NCI-H69 (cell line): ENCODE data around the gene TP53I11.

ENCODE experiments used
- DNase-seq: peaks from one replicate; lab custom pipeline; 2025; lab: John Stamatoyannopoulos, UW

TP53I11 gene

DNA sequence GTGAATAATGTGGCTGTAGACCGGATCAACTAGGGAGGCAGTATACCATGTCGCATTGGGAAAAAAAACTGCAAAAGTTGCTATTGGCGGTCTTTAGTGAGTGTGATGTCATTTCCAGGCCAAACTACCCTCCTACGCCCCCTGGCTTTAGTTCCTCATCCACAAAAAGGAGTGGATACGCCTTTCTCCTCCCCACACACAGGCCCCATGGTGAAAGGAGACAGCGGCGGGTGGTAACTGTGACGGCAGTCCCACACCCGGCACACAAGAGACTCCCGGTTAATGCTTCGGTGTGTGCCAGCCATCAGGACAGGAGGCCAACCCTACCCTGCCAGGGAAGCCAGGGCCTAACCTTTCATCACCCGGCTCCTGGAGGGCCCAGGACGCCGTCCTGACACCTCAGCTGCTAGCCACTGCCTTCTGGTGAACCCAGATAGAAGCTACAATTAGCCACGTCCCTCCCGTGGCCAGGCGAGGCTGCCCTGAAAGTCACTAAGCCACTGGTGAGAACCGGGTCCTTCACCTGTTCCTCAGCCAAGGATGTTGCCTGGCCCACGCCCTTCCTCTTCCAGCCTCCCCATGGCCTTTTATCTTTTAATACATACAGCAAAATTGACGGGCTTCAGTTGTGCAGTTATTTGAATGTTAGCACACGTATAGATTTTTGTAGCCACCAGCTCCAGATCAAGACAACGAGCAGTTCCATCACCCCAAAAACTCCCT, 10.8 kb downstream of the TP53I11 start:
- peak; percentile 16 for DNase-seq

DNA sequence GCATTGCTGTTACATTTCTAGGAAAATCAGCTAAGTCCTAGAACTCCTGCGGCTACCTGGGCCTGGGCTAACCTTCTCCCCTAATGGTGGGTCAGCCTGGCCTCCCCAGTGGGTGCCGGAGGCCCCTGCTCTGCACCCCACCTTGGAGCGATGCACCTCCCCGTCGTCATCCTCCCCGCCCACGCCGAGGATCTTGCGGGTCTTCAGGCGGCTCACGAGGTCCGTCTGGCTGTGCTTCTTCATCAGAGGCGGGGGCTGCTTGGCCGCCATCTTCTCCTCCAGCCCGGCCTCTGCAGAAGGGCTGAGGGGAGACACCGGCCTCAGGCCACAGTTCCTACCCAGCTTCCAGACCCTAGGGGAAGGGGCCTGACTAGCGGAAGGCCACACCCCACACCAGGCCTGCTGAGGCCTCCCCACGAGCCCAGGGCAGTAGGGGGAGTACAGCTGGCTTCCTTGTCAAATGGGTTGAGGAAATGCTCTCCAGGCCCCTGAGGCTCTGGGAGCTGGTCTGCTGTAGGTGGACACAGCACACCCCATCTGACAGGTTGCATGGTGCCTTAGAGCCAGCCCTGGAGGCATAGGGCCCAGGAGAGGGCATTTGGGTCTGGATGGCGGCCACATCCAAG, 12.5 kb downstream of the TP53I11 start:
- peak; percentile 21 for DNase-seq

DNA sequence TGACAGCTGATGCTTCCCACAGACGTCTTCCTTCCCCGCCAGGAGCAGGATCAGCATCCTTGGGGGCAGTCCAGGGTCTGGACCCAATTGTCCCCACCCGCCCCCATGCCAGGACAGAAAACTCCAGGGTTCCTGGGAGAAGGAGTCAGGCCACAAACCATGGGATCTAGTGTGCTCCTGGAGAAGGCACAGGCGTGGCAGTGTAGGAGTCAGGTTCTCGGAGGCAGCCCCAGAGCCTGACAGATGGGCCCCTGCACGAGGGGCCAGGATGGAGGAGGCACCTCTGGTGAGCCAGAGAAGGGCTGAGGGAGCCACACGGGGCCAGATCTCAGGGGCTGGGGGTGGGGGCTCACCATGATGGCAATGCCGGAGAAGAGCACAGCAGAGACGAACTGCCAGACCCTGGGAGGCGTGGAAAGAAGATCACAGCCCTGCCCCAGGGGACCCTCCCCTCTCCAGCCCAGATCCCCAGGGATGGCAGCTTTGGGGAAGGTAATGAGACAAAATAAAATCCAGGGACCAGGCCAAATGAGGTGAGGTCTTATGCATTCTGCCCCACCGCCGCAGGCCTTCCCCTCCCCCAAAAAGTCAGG, 13.6 kb downstream of the TP53I11 start:
- peak; percentile 50 for DNase-seq

DNA sequence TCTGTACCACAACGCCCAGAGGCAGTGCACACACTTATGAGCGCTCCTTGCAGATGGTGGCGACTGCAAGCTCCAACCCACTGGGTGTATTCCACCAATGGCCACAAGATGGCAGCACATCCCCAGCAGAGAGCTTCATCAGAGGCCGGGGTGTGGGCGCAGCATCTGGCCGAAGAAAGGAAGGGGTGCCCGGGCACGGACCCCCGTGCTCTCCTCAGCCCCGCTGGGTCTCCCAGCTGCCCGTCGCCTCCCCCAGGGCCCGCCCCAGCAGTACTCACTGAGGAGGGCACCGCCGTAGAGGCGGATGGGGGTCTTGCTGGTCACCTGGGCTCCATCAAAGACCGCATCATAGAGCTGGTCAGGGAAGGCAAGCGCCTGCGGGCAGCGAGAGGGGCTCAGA, 14.2 kb downstream of the TP53I11 start:
- DNase-seq = peak; percentile 82

DNA sequence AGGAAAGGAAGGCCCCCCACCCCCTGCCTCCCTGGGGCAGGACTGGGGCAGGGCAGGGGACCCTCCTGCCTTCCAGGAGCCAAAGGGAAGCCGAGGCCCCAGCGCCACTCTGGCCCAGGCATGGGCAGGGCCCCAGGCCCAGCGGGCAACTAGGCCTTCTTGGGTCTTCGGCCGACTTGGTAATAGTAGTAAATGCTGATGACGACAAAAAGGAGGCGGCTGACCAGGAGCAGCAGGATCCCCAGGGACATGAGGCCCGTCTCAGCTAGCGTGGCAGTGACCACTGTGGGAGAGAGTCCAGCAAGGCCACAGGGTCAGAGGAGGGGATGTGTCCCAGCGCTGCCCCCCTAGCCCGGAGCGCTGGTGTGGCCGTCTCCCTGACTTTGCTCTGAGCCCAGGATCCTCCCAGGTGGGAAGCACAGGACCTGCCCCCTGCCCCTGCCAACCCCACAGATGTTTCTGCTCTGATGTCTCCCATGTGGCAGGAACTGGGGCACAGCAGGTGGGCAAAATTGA, 15.9 kb downstream of the TP53I11 start:
- no peak for DNase-seq

DNA sequence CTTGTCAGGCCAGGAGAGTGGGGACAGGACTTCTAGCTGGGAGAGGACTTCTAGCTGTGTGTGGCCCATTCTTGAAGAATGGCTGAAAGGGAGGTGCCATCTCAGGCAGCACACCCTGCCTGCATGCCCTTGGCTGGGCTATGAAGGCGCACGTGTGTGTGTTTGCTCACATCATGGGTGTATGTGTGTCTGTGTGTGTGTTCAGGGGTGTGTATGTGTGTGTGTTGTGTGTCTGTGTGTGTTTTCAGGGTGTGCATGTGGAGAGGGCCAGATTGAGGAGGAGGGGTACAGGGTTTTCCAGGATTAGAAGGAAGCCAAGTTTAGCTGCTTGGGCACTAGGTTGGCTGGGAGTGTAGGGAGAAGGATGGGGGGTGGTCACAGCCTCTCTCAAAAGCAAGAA, 16.6 kb downstream of the TP53I11 start:
- DNase-seq = no peak

DNA sequence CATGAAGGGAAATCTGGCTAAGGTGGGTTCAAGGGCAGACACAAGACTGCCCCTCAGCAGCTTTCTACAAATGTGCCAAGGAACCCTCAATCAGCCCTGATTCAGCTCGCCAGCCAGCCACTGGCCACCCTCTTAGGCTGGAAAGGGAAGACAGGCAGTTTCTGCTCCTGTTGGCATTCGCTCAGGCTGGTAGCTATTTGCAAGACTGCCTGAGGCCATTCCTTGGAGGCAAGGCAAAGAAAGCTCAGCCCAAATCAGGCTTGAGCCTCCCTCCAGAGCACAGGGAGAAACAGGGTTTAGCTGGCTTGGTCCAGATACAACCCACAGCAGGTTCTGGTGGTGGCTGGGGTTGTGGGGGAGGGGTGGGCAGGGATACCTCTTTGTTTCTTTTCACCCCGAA, 19.2 kb downstream of the TP53I11 start:
- DNase-seq = peak; percentile 52

DNA sequence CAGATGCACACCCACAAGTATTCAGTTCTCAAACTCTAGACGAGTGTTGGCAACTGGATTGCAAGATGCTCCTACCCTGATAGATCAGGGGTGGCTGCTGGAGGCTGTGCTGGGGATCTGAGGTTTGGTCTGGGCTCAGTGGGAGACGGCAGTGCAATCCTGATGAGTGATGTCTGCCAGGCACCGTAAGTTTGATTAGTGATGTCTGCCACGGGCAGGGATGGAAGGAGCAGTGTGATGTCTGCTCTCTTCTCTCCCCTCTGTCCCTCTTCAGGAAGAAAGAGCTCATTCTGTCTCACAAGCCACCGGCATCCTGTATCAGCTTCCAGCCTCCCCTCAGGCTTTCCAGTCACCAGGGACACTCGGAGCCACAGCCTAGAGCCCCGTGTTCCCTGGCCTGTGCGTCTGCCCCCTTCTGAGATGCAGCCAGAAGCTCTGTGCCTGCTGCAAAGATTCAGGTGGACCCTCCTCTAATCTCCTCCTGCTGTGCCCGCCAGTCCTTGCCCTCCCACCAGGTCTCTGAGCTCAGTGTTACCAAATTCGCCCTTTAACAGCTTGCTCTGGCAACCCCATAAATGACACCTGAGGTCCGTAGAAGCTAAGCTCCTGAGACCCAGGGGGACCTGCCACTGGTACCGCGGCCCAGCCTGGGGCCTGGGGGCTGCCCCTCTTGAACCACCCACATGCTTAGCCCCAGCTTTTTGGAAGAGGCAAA, 19.9 kb downstream of the TP53I11 start:
- peak; percentile 44 for DNase-seq

DNA sequence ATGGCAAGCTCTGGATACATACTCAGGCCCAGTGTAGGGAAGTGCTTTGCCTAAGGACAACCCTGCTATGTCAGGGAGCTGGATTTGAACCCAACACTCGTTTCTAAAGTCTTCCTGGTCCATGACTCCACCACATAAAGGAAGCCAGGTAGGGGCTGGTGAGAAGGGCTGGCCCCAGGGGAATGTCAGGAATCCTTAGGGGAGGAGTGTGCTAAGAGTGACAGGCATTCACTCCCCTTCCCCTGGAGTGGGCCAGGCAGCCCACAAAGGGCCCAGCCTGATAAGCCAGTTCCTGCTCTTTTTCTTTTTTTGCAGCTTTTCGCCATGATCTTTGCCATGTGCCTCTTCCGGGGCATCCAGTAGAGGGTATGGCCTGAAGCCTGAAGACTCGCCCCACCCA, 21.9 kb downstream of the TP53I11 start:
- DNase-seq = no peak

DNA sequence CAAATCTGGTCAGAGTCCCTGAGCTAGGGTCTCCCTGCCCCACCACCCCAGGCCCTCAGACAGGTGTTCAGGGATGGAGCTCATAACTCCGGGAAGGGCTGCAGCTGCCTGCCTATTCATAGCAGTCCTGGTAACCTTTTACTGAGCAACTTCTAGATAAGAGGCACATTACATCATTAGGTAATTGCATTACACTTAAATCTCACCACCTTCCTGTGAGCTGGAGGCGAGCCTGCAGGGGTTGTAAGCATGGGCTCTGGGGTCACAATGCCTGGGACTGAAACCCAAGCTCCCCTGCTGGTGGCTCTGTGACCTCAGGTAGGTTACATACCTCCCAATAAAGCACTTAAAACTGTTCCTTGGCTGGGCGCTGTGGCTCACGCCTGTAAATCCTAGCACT, 22.5 kb downstream of the TP53I11 start:
- DNase-seq = no peak

DNA sequence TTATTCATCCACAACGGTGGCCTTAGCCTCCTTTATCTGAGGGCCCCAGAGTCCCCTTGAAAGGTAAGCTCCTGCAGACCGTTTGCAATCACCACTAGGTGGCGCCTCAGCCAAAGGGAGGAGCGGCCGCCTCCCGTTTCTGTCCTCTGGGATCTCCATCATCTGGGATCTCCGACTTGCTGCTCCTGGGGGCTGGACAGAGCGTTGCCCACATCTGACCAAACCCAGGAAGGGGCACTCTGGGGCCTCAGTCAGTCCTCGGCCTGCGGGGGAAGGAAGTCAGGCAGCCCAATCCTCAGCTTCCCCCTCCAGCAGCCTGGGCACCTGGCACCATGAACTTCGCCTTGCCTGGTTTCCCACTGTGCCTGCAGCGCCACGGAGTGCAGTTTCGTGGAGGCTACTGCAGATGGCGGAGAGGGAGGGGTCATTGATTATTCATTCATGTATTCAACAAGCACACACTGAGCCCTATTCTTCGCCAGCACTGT, 23.5 kb downstream of the TP53I11 start:
- peak; percentile 92 for DNase-seq

DNA sequence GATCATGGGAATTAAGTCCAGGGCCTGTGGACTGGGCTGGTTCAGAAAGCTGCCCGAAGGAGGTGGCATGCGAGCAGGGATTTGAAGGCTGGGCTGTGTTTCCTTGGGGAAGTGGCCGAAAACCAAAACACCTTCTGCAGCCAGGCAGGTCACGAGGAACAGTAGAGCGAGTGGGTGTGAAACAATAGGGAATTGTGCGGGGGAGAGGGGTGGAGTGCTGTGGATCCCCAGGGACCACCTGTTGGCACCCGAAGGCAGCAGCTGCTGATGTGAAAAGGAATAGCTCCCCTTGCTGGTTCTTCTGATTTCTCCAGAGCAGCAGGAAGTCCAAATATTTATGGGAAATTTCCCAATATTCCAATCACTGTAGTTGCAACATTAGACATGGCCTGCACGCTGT, 24.6 kb downstream of the TP53I11 start:
- peak; percentile 51 for DNase-seq

DNA sequence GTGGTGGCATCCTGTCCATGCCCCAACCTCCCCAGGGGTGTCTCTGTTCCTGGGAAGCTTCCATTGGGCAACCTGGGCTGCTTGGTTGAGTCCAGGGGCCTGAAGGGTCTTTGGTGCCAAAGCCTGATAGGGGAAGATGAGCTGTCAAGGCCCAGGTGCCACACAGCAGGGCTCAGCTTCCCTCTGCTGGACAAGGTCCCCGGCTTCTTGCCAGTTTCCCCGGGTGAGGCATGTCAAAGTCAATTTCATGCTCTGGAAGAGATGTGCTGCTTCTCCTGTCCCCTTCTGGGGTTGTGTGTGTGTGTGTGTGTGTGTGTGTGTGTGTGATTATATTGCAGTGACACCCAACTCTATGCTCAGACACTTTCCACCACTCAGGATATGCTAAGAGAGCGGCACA, 26.9 kb downstream of the TP53I11 start:
- no peak for DNase-seq

DNA sequence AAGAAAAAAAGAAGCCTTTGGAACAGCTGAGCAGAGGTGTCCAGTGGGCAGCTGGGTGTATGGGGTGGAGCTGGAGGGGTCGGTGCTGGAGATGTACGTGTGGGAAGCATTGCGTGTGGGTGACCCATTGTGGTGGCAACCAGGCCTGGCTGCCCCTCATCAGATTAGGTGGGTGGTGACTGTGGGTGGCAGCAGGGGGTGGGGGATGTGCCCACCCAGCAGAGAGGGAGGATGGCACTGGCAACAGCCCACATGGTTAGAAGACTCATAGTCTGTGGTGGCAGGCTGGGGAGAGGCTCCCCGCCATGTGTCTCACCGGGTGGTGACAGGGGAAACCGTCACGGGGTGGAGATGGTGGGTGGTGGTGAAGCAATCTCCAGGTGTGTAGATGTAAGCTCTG, 27.6 kb downstream of the TP53I11 start:
- DNase-seq = no peak

DNA sequence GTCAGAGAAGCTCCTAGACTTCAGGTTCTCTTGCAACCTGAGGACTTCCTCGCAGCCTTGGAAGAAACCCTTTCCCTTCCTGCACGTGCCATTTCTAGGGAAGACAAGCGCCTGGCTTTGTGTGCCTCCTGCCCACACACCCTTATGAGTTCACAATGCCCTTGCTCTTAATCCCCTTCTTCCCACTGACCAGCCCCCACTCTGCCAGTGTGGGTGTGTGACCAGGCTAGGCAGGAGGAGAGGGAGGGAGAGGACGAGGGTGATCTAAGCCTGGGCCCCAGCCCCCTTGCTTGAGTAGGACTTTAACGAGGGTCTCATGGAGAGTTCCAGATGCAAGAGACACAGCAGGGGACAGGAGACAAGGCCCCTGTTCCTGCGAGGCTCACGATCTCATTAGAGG, 30.2 kb downstream of the TP53I11 start:
- no peak for DNase-seq

DNA sequence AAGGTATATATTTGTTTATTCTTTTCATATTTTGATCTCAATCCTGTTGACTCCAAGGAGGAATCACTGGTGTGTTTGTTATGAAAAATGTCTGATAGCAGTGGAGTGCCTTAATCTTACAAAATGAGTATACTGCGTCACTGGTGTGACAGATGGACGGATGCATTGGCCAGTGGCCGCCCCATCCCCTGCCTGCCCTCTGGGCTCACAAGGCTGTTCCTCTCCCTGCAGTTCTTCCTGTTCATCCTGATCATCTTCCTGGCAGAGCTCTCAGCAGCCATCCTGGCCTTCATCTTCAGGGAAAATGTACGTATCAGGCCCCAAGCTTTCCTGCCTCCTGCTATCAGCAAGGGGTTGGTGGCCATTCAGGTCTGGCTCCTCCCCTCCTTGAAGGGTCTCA, 32.9 kb downstream of the TP53I11 start:
- no peak for DNase-seq

DNA sequence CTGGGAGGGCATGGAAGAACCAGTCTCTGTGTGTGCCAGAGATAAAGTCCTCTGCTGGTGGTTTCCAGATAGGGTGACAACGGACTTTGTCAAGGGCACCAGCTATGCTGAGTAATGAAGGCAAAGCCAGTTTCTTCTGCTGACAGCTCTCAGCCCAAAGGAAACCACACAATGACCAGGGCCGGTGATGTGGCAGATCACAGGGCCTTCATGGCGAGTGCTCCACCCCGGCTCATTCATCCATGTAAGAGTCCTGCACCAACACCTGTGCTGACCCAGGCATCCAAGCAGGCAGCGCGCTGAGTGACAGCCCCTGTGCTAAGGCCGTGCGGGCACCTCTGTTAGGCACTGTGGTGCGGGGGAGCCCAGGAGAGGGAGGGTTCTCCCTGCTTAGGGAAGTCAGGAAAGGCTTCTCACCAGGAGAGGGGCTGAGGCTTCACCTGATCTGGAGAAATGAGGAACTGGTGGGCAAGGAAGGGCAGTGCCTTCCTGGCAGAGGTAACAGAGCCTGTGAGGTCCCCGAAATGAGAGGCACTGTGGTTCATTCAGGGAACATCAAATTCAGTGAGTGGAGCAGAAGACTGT, 33.8 kb downstream of the TP53I11 start:
- no peak for DNase-seq

DNA sequence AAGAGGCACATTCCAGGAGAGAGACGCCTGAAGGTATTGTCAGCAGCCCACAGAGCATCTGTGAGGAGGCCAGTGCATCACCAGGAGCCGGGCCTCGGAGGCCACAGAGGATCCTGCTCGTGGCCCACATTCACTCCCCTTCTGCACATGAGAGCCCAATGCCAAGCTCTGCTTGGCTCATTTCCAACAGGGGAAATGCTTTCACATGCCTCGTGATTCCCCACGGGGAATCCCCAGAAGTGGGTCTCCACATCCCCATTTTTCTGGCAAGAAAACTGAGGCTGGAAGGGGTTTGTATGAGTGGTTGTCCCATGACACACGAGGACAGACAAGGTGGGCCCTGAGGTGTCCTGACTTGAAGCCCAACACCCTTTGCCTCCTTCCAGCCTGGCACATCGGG, 34.4 kb downstream of the TP53I11 start:
- DNase-seq = no peak

DNA sequence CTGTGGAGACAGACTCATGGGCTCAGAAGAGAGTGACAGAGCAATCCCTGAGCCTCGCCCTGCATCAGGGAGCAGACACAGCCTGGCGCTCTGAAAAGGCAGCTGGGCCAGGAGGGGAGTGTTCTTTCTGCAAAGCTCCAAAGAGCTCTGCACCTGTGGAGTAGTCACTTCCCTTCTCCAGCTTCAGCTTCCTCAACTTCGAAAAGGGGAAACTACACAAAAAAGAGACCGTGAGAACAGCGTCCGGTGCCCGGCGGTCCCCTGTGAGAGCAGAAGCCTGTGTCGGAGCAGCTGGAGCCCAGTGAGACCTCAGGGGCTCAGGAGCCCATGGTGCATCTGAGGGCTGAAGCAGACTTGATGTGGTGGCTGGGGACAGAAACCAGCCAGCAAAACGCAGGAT, 35.1 kb downstream of the TP53I11 start:
- DNase-seq = no peak

DNA sequence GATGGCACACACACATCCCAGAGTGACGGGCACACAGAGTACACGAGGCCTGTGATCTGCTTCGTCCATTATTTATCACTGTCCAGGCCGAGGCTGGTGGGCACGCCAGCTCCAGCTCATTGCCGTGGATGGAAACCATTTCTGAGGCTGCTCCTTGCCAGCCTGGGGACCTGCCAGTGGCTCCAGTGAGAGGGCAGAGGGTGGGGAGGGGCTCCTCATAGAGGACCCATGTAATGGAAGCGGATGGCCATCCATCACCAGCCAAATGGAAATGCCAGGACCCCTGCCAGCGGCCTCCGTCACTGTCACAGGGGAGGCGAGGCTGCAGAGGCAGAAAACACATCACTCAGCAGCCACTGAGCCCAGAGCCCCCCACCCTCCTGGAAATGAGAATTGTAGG, 35.7 kb downstream of the TP53I11 start:
- no peak for DNase-seq

DNA sequence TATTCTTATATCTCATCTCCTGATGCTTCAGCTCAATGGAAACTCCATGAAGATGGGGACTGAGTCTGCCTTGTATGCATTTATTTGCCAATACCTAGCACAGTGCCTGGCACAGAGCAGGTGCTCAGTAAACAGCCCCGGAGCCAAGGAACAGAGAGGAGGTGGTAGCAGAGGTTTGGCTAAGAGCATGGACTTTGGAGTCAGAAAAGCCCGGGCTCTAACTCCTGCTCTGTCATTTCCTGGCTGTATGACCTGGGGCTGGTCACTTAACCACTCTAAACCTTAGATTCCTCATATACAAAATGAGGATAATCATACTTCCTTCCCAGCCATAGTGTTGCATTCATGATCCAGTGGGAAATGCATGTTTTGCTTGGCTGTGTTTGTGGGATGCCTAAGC, 36.6 kb downstream of the TP53I11 start:
- no peak for DNase-seq

DNA sequence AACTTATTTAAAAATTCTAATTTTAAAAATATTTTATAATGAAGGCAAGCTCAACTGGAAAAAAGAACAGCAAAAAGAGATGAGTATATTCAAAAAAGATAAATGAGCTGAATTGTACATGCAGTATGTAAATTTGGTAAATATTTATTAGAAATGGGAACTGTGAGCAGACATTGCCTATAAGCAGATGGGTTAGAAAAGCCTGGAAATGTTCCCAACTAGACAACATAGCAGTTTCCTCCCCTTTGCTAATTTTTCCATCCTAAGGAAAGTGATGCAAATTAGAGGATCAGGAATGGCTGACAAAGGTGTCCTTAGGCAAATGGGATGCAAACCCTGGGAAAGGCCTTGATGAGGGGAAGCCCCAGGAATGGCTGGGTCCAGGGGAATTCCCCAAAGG, 37.2 kb downstream of the TP53I11 start:
- no peak for DNase-seq
